HG02981 (cell line): Measurements from ENCODE around the gene UBAP2.
"Not testable (repeated sequence)": the region's sequence is repeated elsewhere in the genome, so short reads cannot be mapped to it uniquely, and the experiment has no call there.

Experiments used
- ATAC-seq: cut with Tn5 transposase; IDR thresholded peaks from one replicate; pipeline ENCODE4 v1.9.1; 2021; ENCODE audit warnings: mild to moderate bottlenecking, moderate library complexity; ENCODE audit not compliant: unreplicated experiment

Gene UBAP2

DNA sequence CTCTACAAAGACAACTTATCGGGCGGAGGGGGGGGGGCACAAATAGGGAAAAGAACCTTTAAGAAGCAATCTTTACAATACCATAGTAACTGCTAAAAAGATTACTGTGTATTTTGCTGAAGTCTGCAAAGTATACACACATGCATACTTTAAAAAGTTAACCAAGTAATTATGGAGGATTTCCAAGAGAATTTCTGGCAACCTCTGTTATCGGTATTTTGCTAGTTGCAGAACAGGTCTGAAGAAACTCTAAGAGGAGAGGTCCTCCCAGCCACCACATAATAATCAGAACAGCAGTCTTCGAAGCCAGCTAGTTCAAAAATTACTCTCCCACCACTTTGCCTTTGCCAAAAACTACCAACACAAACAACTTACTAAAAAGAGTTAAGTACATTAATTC lies 56.1 kb downstream of the UBAP2 start:
- ATAC-seq: no peak

DNA sequence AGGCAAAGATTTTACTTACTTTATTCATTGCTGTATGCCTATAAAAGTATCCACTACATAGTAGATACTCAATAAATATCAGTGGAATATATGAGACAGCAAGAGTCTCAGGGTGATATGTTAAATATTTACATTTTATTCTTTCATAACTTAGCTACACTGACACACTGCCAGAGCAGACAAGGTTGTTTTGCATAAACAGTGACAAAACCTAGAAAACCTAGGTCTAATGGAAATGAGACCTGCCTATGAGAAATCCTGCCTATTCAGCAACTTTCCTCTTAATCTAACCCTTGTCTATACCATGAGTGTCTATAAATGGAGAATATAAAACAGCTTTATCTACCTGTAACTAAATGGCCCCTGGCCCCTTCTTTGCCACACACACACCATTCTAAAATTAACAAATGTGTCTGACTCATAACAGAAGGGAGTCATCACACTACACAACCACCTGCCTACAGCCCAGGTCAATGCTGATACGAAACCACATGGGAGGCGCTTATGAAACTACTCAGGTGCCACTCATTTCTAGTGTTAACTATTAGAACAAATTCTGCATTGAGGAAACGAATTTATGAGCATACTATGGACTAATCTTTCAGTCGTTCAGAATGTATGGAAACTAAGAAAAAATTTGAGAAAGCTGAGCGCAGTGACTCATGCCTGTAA lies 60.3 kb downstream of the UBAP2 start:
- ATAC-seq: peak; percentile 98

GRCh38 chr9:33976414-33976813 lies 72.3 kb downstream of the UBAP2 start:
- ATAC-seq: no peak

- no peak for ATAC-seq
These were observed 76.0 kb downstream of the UBAP2 start for GRCh38 chr9:33972698-33973097.

DNA sequence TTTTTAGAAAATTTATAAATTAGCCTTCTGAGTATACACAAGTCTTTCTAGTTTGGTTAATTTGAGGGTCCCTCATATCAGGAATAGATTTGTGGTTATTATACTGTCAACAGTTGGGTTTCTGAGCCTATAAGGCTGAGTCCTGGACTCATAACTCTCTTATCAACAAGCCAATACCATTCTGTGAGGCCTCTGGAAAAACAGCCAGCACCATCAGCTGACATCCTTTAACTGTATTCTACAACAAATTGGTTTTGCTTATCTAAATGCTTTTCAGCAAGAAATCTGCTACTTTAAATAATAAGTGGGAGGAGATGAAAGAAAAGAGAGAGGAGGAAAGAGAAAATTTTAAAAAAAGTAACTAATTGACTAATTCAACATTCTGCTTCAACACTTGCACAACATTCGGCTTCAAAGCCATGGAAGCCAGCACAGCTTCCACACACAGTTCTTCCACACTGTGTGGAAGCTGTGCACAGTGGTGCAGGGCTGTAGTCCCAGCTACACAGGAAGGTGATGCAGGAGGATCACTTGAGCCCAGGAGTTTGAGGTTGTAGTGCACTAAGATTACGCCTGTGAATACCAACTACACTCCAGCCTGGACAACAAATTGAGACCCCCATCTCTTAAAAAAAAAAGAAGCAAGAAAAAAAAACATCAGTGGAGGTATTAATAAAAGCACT lies 84.5 kb downstream of the UBAP2 start:
- ATAC-seq: no peak

DNA sequence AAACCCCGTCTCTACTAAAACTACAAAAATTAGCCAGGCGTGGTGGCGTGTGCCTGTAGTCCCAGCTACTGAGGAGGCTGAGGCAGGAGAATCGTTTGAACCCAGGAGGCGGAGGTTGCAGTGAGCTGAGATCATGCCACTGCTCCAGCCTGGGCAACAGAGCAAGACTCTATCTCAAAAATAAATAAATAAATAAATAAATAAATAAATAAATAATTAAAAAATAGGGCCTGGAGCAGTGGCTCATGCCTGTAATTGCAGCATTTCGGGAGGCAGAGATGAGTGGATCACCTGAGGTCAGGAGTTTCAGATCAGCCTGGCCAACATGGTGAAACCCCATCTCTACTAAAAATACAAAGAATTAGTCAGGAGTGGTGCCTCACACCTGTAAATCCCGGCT lies 86.2 kb downstream of the UBAP2 start:
- not testable (repeated sequence) for ATAC-seq

DNA sequence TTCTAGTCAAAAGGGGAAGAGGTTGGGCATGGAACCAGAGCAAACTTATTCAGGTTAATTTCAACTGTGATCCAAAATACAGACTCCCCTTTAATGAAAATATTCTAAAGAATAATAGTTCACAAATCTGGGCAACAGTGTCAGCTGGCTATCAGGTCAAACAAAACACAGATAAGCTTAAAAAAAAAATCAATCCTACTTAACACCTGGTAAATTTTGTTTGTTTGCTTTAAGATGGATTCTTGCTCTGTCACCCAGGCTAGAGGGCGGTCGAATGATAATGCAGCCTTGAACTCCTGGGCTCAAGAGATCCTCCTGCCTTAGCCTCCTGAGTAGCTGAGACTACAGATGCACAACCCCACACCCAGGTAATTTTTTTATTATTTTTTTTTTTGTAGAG lies 89.0 kb downstream of the UBAP2 start:
- no peak for ATAC-seq

DNA sequence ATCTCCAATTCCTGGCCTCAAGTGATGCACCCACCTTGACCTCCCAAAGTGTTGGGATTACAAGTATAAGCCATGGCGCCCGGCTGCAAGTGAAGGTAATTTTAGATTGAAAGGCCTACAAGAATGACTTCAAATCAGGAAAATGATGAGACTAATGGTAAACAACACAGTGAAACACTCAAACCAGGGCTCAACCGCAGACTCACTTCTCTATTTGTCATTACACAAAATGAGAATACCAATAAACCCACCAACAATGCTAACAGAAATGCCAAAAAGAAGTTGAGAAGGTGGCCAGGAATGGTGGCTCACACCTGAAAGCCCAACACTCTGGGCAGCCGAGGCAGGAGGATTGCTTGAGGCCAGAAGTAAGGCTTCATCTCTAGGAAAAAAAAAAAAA lies 92.1 kb downstream of the UBAP2 start:
- no peak for ATAC-seq

DNA sequence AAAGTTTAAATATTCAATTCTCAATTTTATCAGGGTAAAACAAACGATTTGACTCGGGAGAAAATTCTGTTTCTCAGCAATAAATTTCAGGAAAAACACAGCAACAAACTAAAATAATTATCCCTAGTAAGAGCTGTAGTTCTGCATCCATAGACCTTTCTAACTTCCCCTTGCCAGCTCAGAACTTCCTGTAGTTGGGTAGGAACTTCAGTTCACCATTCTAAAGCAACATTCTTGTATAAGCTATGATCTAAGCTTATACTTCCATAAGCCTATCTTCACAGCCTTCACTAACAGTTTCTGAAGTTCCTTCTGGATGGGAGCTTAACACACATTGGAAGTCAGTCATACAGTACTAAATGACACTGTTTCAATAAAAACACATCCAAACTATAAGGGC lies 96.6 kb downstream of the UBAP2 start:
- no peak for ATAC-seq

- no peak for ATAC-seq
These were observed 98.3 kb downstream of the UBAP2 start for GRCh38 chr9:33950371-33950770.

DNA sequence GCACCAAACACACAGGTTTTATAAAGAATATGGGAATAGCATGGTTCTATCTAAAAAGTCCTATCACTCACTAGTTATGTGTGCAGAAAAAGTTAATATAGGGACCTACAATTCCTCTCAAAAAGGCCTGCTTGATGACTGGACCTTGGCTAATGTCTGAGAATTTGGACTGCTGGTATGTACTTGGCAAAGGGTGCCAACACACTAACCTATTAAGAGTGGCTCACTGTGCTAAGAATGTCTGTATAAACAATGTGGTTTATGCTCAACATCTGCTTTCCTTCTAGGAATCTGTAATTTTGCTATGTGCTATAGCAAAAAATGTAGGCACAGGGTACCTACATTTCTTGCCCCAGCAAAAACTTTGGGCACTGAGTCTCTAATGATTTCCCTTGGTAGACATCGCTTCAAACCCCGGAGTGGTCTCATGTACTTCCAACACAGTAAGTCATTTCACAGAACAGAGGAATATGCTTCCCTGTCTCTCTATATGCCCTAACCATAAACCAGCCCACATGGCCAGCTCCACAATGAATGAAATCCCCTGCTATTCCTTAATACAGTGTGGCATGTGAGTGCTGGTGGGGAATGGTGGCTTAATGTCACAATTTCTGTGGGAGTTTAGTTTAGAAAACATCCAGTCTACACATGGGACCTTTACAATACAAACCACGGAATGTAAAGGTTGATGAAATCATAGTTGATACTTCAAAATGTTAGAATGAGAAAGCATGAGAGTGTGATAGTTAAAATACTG lies 101.7 kb downstream of the UBAP2 start:
- no peak for ATAC-seq

GRCh38 chr9:33943389-33943788 lies 105.3 kb downstream of the UBAP2 start:
- ATAC-seq: no peak

DNA sequence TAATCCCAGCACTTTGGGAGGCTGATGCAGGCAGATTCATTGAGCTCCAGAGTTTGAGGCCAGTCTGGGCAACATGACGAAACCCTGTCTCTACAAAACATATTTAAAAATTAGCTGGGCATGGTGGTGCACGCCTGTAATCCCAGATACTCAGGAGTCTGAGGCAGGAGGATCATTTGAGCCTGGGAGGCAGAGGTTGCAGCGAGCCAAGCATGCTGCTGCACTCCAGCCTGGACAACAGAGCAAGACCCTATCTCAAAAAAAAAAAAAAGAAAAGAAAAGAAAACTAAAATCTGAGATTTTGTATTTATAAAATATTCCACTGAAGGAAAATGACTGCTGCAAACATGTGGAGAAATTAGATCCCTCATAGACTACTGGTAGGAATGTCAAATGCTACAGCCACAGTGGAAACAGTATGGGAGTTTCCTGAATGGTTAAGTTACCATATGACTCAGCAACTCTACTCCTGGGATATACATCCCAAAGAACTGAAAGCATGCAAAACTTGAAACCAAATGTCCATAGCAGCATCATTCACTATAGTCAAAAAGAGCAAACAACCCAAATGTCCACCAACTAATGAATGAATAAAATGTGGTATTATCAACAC lies 106.1 kb downstream of the UBAP2 start:
- no peak for ATAC-seq

DNA sequence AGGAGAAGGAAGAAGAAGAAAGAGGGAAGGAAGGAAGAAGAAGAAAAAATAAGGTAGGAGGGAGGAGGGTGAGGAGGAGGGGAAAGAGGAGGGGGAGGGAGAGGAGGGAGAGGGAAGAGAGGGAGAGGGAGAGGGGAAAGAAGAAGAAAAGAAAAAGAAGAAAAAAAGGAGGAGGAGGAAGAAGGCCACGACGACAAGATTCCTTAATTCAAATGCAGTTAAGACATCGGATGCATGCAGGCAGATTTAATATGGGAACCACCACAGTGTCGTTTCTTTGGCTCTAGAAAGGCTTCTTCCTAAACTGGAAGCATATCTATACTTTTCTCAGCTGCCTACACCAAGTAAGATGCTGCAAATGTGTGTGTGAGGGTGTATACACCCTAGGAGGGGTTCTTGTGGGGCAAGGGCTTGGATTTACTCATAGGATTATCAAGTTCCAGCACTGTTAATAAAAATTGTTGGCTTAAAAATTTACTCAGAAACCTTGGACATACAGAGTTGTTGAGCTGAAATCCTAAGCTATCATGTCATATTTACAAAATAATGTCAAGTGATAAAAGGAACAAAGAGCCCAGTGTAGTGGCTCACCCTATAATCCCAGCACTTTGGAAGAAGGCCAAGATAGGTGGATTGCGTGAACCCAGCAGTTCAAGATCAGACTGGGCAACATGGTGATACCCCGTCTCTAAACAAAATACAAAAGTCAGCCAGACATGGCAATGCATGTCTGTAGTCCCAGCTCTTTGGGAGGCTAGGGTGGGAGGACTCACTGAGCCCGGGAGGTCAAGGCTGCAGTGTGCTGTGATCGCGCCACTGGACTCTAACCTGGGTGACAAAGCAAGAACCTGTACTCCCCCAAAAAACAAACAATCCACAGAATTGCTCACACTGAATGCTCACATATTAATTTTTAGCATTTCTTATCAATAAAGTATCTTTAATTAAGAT lies 108.5 kb downstream of the UBAP2 start:
- no peak for ATAC-seq

GRCh38 chr9:33934188-33934878 lies 114.4 kb downstream of the UBAP2 start:
- no peak for ATAC-seq

DNA sequence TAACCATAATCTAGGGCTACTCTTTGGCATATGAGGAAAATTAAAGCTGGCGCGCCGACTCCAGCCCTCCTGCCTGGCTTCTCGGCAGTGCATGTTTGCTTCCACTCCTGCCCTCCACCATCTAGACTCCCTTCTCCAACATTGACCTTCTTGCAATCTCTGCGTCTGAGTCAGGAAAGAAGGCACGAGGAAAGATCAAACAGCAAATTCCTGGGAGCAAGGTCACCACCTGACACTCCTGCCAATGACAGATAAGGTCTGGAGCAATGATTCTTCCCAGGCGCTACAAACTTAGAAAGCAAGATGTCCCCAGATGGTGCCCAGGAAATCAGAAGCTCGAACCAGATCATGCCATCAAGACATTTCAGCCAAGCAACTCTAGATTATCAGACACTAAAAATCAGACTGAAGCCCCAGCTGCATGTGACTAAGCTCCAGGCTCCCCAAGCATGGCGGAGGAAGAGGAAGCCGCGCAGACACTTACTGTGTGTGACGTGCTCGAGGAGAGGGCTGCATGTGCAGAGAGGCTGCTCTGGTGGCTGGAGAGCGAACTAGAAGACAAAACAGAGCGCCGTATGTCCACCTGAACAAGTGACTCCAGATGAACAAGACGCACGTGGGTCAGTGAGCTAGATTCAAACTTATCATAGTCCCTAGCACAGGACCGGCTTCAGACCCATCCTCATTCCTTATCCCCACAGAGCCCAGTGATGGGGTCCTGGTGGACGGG lies 116.4 kb downstream of the UBAP2 start:
- no peak for ATAC-seq

- ATAC-seq: no peak
These were observed 117.4 kb downstream of the UBAP2 start for GRCh38 chr9:33931326-33931725.

- ATAC-seq: no peak
These were observed 121.0 kb downstream of the UBAP2 start for GRCh38 chr9:33927694-33928093.

DNA sequence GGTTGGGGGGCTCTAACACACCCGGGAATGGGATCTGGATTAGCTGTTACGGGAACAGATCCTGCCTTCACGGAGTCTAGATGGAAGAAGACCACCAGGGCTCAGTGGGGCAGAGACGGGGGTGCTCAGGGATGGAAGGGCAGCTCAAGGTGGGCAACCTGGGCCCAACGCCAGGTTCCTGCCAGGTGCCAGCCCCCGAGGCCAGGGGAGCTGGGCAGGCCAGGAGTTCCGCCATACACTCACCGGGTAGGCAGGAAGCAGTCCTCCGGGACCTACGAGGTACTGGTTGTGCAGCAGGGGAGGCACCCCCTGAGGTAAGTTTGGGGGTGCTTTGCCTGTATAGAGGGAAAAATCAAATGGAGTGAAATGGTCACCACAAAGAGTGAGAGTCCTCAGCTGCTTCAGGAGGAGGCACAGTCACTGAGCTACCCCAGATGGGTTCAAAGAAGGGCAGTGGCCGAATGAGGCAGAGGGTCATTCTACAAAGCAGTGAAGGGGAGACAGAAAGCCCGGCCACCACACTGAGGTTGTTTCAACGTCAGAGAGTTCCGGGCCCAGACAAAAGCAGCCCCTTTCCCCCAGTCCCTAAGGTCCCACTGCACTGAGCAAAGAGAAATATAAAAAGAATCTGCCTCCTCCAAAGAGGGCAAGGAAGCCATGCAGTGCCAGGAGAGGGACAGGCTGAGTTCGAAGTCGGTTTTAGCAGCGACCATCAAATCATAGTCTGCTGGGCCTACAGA lies 121.8 kb downstream of the UBAP2 start:
- ATAC-seq: no peak
